GM23338 (cell line): ENCODE measurements around the gene ZNF142. TPM values are rescaled to one million over a fixed set of nuclear protein-coding genes. Genes with fewer than 3 reads are reported as not detected.

ENCODE experiments used
- ATAC-seq: fragments of 200-7000 bp; cut with Tn5 transposase; 3 replicates; pipeline ENCODE4 v1.9.1; 2020
- DNase-seq: peaks from one replicate; pipeline ENCODE4 v3.0.0-alpha.2; 2015; ENCODE audit warnings: low spot score
- H2AFZ ChIP-seq: fragments of 200-600 bp; sonication (generic); 2 replicates; pipeline ENCODE4 v1.8.0; 2016; ENCODE audit warnings: antibody characterized with exemption, mild to moderate bottlenecking, moderate library complexity
- H3F3A ChIP-seq: fragments of 200-600 bp; sonication (generic); replicated peaks from 2 replicates; pipeline ENCODE4 v1.8.0; 2017; ENCODE audit warnings: antibody characterized with exemption, mixed run types, low read depth
- H3K27ac ChIP-seq: fragments of 200-600 bp; sonication (generic); 2 replicates; pipeline ENCODE4 v1.6.1; 2016; ENCODE audit warnings: low read depth
- H3K27me3 ChIP-seq: fragments of 200-600 bp; sonication (generic); 2 replicates; pipeline ENCODE4 v1.8.0; 2016; ENCODE audit warnings: mild to moderate bottlenecking, mixed run types, moderate library complexity; ENCODE audit not compliant: insufficient read depth
- H3K36me3 ChIP-seq: fragments of 200-600 bp; sonication (generic); 2 replicates; pipeline ENCODE4 v1.8.0; 2016; ENCODE audit warnings: mild to moderate bottlenecking; ENCODE audit not compliant: insufficient read depth
- H3K4me1 ChIP-seq: fragments of 200-600 bp; sonication (generic); 2 replicates; pipeline ENCODE4 v1.8.0; 2016; ENCODE audit warnings: mild to moderate bottlenecking, moderate library complexity; ENCODE audit not compliant: insufficient read depth
- H3K4me2 ChIP-seq: fragments of 200-600 bp; sonication (generic); 2 replicates; pipeline ENCODE4 v1.7.1; 2017; ENCODE audit warnings: mixed run types
- H3K4me3 ChIP-seq: fragments of 200-600 bp; sonication (generic); 2 replicates; pipeline ENCODE4 v1.6.1; 2016; ENCODE audit warnings: mixed run types
- H3K79me2 ChIP-seq: fragments of 200-600 bp; sonication (generic); replicated peaks from 2 replicates; pipeline ENCODE4 v1.8.0; 2017; ENCODE audit warnings: mild to moderate bottlenecking; ENCODE audit not compliant: insufficient read depth
- H3K9me2 ChIP-seq: fragments of 200-600 bp; sonication (generic); 2 replicates; pipeline ENCODE4 v1.8.0; 2017; ENCODE audit not compliant: insufficient read depth
- H4K20me1 ChIP-seq: fragments of 200-600 bp; sonication (generic); replicated peaks from 2 replicates; pipeline ENCODE4 v1.8.0; 2017; ENCODE audit warnings: mild to moderate bottlenecking; ENCODE audit not compliant: insufficient read depth
- H3K27ac Mint-ChIP-seq: 2 replicates; pipeline ENCODE4 v1.8.0; 2020; ENCODE audit warnings: inconsistent platforms, mild to moderate bottlenecking, moderate library complexity, mixed read lengths
- H3K27me3 Mint-ChIP-seq: 3 replicates; pipeline ENCODE4 v1.8.0; 2022; ENCODE audit warnings: low read depth, mild to moderate bottlenecking, moderate library complexity, mixed read lengths, inconsistent platforms; ENCODE audit not compliant: insufficient read depth, poor library complexity
- H3K36me3 Mint-ChIP-seq: 3 replicates; pipeline ENCODE4 v1.8.0; 2021; ENCODE audit warnings: low read depth, mild to moderate bottlenecking, inconsistent platforms, moderate library complexity, mixed read lengths
- H3K4me1 Mint-ChIP-seq: 3 replicates; pipeline ENCODE4 v1.8.0; 2020; ENCODE audit warnings: mild to moderate bottlenecking, inconsistent platforms, mixed read lengths
- H3K4me3 Mint-ChIP-seq: 3 replicates; pipeline ENCODE4 v1.8.0; 2021; ENCODE audit warnings: moderate library complexity, mild to moderate bottlenecking, inconsistent platforms, mixed read lengths
- H3K9me3 Mint-ChIP-seq: 3 replicates; pipeline ENCODE4 v1.8.0; 2020; ENCODE audit warnings: moderate library complexity, mild to moderate bottlenecking, inconsistent platforms, mixed read lengths
- CREB1 ChIP-seq: fragments of 250-450 bp; sonication (Bioruptor Pico); IDR thresholded peaks from 2 replicates; pipeline ENCODE4 v1.5.0; 2020; ENCODE audit warnings: low read depth, mild to moderate bottlenecking, moderate library complexity
- EZH2 ChIP-seq: fragments of 200-600 bp; sonication (generic); IDR thresholded peaks from one replicate; pipeline ENCODE4 v1.8.0; 2017; ENCODE audit warnings: antibody characterized with exemption, mild to moderate bottlenecking, low read depth; ENCODE audit not compliant: unreplicated experiment
- EZH2phosphoT487 ChIP-seq: fragments of 200-600 bp; sonication (generic); IDR thresholded peaks from one replicate; pipeline ENCODE4 v1.8.1; 2018; ENCODE audit warnings: antibody characterized with exemption; ENCODE audit not compliant: unreplicated experiment
- POLR2AphosphoS5 ChIP-seq: IDR thresholded peaks from 2 replicates; pipeline ENCODE4 v1.6.1; 2016; ENCODE audit warnings: antibody characterized with exemption, low read depth
- STAT1 ChIP-seq: IDR thresholded peaks from one replicate; pipeline ENCODE4 v1.6.1; 2016; ENCODE audit warnings: antibody characterized with exemption; ENCODE audit not compliant: unreplicated experiment
- polyA plus RNA-seq: library from polyadenylated mRNA; unstranded; fragments of >200 nt; fragmentation: Nextera tagmentation; extraction: Ambion mirVana; gene quantifications from 2 replicates; pipeline ENCODE4 v1.2.1, GENCODE V29; 2016
- total RNA-seq: library from RNA; depleted of rRNA; stranded (reverse); fragments of >200 nt; shearing (Covaris generic); gene quantifications from 2 replicates; pipeline ENCODE4 v1.2.3, GENCODE V29; 2014
- TF ChIP-seq, protein P1 (sequence below): IDR thresholded peaks from one replicate; pipeline ENCODE4 v1.6.1; 2018; ENCODE audit warnings: antibody characterized with exemption; ENCODE audit not compliant: unreplicated experiment
- TF ChIP-seq, protein P2 (sequence below), 2 experiments: fragments of 200-600 bp in 1 of 2; sonication (generic) in 1 of 2; conservative IDR thresholded peaks; 2 replicates each; pipeline versions ENCODE4 v1.5.1 to v1.6.1; 2016 to 2017; ENCODE audit warnings: antibody characterized with exemption in 2 of 2, low read depth in 2 of 2, mild to moderate bottlenecking in 2 of 2, moderate library complexity in 1 of 2
- TF ChIP-seq, protein P3 (sequence below): IDR thresholded peaks from 2 replicates; pipeline ENCODE4 v1.6.1; 2016; ENCODE audit warnings: antibody characterized with exemption

The ZNF142 gene
- total and polyA plus RNA-seq, 2 experiments from 2014 or later: 14.9 to 32.8 TPM

DNA sequence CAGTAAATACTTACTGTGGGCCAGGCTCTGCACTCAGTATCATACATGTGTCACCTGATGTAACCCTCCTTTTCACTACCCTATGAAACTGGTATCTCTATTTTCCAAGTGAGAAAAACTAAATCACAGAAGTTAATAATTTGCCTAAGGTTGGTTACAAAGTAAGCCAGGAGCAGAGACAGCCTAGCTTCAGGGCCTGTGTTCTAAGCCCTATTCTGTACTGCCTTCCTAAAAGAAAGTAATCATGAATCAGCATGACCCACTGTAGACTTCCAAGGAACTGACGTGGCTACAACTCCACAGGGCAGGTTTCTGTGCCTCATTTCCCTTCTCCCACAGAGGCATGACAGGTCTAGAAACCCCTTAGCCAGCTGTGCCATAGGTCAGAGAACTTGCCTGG lies 14.3 kb downstream of the ZNF142 start:
- Histone ChIP-seq H3K4me1 (no peaks in the 10 kb centered on the region), H3K9me2 (no peaks in the 10 kb centered on the region), H4K20me1 (peaks cover 18% of the 10 kb centered on the region), H3K4me2 (no peak overlapping the region), H2AFZ (no peak overlapping the region), H3K79me2 (0 out of 2 replicates have a peak, but pooled peaks cover 7% of the 10 kb centered on the region), H3K4me3 (no peak overlapping the region), H3K27ac (no peak overlapping the region), H3K27me3 (no peaks in the 10 kb centered on the region), H3F3A (no peaks in the 10 kb centered on the region), H3K36me3 (peaks cover 38% of the 10 kb centered on the region)
- Mint-ChIP-seq H3K27ac (no peak overlapping the region), H3K4me3 (no peak overlapping the region), H3K36me3 (peaks cover 75% of the 10 kb centered on the region), H3K9me3 (no peaks in the 10 kb centered on the region), H3K27me3 (peaks cover 6% of the 10 kb centered on the region), H3K4me1 (no peaks in the 10 kb centered on the region)
- DNase-seq (no peak), ATAC-seq (no peak)
- TF ChIP-seq, protein P1, sequence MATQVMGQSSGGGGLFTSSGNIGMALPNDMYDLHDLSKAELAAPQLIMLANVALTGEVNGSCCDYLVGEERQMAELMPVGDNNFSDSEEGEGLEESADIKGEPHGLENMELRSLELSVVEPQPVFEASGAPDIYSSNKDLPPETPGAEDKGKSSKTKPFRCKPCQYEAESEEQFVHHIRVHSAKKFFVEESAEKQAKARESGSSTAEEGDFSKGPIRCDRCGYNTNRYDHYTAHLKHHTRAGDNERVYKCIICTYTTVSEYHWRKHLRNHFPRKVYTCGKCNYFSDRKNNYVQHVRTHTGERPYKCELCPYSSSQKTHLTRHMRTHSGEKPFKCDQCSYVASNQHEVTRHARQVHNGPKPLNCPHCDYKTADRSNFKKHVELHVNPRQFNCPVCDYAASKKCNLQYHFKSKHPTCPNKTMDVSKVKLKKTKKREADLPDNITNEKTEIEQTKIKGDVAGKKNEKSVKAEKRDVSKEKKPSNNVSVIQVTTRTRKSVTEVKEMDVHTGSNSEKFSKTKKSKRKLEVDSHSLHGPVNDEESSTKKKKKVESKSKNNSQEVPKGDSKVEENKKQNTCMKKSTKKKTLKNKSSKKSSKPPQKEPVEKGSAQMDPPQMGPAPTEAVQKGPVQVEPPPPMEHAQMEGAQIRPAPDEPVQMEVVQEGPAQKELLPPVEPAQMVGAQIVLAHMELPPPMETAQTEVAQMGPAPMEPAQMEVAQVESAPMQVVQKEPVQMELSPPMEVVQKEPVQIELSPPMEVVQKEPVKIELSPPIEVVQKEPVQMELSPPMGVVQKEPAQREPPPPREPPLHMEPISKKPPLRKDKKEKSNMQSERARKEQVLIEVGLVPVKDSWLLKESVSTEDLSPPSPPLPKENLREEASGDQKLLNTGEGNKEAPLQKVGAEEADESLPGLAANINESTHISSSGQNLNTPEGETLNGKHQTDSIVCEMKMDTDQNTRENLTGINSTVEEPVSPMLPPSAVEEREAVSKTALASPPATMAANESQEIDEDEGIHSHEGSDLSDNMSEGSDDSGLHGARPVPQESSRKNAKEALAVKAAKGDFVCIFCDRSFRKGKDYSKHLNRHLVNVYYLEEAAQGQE: no peak
- TF ChIP-seq EZH2phosphoT487 (no peak), CREB1 (CRISPR knock-in tag) (no peak)
- TF ChIP-seq, protein P2, sequence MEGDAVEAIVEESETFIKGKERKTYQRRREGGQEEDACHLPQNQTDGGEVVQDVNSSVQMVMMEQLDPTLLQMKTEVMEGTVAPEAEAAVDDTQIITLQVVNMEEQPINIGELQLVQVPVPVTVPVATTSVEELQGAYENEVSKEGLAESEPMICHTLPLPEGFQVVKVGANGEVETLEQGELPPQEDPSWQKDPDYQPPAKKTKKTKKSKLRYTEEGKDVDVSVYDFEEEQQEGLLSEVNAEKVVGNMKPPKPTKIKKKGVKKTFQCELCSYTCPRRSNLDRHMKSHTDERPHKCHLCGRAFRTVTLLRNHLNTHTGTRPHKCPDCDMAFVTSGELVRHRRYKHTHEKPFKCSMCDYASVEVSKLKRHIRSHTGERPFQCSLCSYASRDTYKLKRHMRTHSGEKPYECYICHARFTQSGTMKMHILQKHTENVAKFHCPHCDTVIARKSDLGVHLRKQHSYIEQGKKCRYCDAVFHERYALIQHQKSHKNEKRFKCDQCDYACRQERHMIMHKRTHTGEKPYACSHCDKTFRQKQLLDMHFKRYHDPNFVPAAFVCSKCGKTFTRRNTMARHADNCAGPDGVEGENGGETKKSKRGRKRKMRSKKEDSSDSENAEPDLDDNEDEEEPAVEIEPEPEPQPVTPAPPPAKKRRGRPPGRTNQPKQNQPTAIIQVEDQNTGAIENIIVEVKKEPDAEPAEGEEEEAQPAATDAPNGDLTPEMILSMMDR (conservative IDR thresholded peaks at IDR 0.05; ENCODE audit: low read depth in 2 of 2): no peak

DNA sequence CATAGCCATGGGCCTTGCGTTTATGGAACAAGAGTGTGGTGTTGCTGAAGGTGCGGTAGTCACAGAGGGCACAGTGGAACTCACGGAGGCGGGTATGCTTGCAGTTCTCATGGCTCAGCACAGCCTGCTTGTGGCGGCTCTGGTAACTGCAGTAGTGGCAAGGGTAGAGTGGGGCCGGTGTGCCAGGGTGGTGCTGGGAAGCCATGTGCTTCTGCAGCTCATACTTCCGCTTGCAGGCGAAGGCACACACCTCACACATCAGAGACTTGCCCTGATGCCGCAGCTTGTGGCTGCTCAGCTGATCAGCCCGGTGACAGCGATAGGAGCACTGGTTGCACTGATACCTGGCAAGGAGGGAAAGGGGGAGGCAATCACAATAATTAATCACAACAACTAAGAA lies 14.7 kb downstream of the ZNF142 start:
- Histone ChIP-seq H3K79me2 (0 out of 2 replicates have a peak, but pooled peaks cover 7% of the 10 kb centered on the region), H4K20me1 (peaks cover 18% of the 10 kb centered on the region), H3K27ac (no peak overlapping the region), H3K4me3 (no peak overlapping the region), H3K4me2 (no peak overlapping the region), H3K27me3 (no peaks in the 10 kb centered on the region), H3K9me2 (no peaks in the 10 kb centered on the region), H2AFZ (no peak overlapping the region), H3K36me3 (peaks cover 38% of the 10 kb centered on the region), H3F3A (no peaks in the 10 kb centered on the region), H3K4me1 (no peaks in the 10 kb centered on the region)
- ATAC-seq: peak; percentile 27; the same call in 2 of the 3 replicates
- H3K27ac Mint-ChIP-seq: no peak overlapping the region
- no peaks in the 10 kb centered on the region for H3K4me1 Mint-ChIP-seq
- peaks cover 76% of the 10 kb centered on the region for H3K36me3 Mint-ChIP-seq
- no peak overlapping the region for H3K4me3 Mint-ChIP-seq
- no peaks in the 10 kb centered on the region for H3K9me3 Mint-ChIP-seq
- no peak for DNase-seq
- peaks cover 6% of the 10 kb centered on the region for H3K27me3 Mint-ChIP-seq
- TF ChIP-seq EZH2 (no peak), EZH2phosphoT487 (no peak), CREB1 (CRISPR knock-in tag) (no peak), STAT1 (no peak), POLR2AphosphoS5 (no peak)
- TF ChIP-seq, protein P2 (conservative IDR thresholded peaks at IDR 0.05; ENCODE audit: low read depth in 2 of 2): no peak; a peak in 1 of 4 replicates
- TF ChIP-seq, protein P3, sequence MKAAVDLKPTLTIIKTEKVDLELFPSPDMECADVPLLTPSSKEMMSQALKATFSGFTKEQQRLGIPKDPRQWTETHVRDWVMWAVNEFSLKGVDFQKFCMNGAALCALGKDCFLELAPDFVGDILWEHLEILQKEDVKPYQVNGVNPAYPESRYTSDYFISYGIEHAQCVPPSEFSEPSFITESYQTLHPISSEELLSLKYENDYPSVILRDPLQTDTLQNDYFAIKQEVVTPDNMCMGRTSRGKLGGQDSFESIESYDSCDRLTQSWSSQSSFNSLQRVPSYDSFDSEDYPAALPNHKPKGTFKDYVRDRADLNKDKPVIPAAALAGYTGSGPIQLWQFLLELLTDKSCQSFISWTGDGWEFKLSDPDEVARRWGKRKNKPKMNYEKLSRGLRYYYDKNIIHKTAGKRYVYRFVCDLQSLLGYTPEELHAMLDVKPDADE: no peak
